Ovary (tissue), 9 donors: Measurements from ENCODE around the gene MAP6. TPM values are rescaled to one million over a fixed set of nuclear protein-coding genes. Genes with fewer than 3 reads are reported as not detected.

Experiments
- DNase-seq, 5 donors: peaks; one replicate each; pipeline ENCODE4 v3.0.0-alpha.2; 2019 to 2020
- H3K27ac ChIP-seq, 2 donors: fragments of 200-600 bp; one replicate each; pipeline versions ENCODE4 v1.5.1 to v1.8.0; 2019 to 2022
- H3K27me3 ChIP-seq: fragments of 200-600 bp; one replicate; pipeline ENCODE4 v1.8.0; 2022
- H3K36me3 ChIP-seq: fragments of 200-600 bp; sonication (generic); one replicate; pipeline ENCODE4 v1.5.1; 2019
- H3K4me1 ChIP-seq: one replicate; pipeline ENCODE4 v1.8.1; 2013; ENCODE audit warnings: mild to moderate bottlenecking, moderate library complexity; ENCODE audit not compliant: insufficient read depth
- H3K4me3 ChIP-seq: fragments of 200-600 bp; sonication (generic); one replicate; pipeline ENCODE4 v1.5.1; 2017
- H3K9me3 ChIP-seq, 2 donors: fragments of 200-600 bp in 1 of 2; sonication (generic) in 1 of 2; one replicate each; pipeline versions ENCODE4 v1.5.1 to v1.8.1; 2013 to 2019; ENCODE audit warnings: mild to moderate bottlenecking in 1 of 2, moderate library complexity in 1 of 2
- EP300 ChIP-seq: sonication (generic); formaldehyde crosslinking; IDR thresholded peaks from one replicate; pipeline ENCODE4 v1.6.1; 2017; ENCODE audit warnings: antibody characterized with exemption
- POLR2A ChIP-seq: fragments of 450-650 bp; IDR thresholded peaks from one replicate; pipeline ENCODE4 v1.6.1; 2017; ENCODE audit warnings: antibody characterized with exemption, mild to moderate bottlenecking, moderate library complexity
- WGBS, 3 donors: extraction: QIAGEN DNeasy Blood & Tissue Kit in 1 of 3; methylation state at CpG; one replicate each; pipeline versions ENCODE4 v1.1.5 to v1.1.7; 2013 to 2017; 5-methylcytosine and 5-hydroxymethylcytosine counted together
- intact Hi-C, 4 donors: fragments of 100-400 bp; cut with DNase I; formaldehyde crosslinking; loops; one replicate each; pipeline versions ENCODE4 v1.11.0 to v1.15.1; 2022 to 2023
- polyA plus RNA-seq, 2 donors: library from polyadenylated mRNA; stranded (reverse); fragments of 200-250 nt in 1 of 2; fragments of 350-450 nt in 1 of 2; fragmentation: Illumina TruSeq in 1 of 2; extraction: RNeasy Lipid Tissue Mini Kit (QIAGEN cat#74804) in 1 of 2; gene quantifications; one replicate each; pipeline ENCODE4 v1.2.3, GENCODE V29; 2013 to 2014
- total RNA-seq, 7 donors: library from RNA; depleted of rRNA in 2 of 7; stranded (reverse); fragments of >200 nt in 2 of 7; fragmentation: NEBNext Ultra II Directional in 3 of 7; extraction: Animal tissue kit (Norgen Biotek cat#: 25700) in 3 of 7; gene quantifications; one replicate each; pipeline versions ENCODE4 v1.1.0 to v1.2.4, GENCODE V29; 2016 to 2023
- TF ChIP-seq, protein P1 (sequence below), 3 donors: fragments of 450-650 bp in 2 of 3; fragments of 200-600 bp in 1 of 3; IDR thresholded peaks; one replicate each; pipeline versions ENCODE4 v1.5.1 to v1.8.0; 2016 to 2022; ENCODE audit warnings: antibody characterized with exemption in 3 of 3, mild to moderate bottlenecking in 1 of 3
- donor health status: DM: no; HTN: no; CAD: no; lungs with moderate emphysema.
- donor health status: DM: no; HTN: no; CAD: no.
- donor health status: Bipolar disorder and iron deficiency.
- donor health status: DM: yes; HTN: yes; CAD: no.
- donor health status: DM: no; HTN: no; CAD: no.
- donor health status: DM: yes; HTN: yes; CAD: no.

Gene MAP6
- total and polyA plus RNA-seq, 9 donors: 2.1 to 18.7 (median 8.8) TPM

DNA sequence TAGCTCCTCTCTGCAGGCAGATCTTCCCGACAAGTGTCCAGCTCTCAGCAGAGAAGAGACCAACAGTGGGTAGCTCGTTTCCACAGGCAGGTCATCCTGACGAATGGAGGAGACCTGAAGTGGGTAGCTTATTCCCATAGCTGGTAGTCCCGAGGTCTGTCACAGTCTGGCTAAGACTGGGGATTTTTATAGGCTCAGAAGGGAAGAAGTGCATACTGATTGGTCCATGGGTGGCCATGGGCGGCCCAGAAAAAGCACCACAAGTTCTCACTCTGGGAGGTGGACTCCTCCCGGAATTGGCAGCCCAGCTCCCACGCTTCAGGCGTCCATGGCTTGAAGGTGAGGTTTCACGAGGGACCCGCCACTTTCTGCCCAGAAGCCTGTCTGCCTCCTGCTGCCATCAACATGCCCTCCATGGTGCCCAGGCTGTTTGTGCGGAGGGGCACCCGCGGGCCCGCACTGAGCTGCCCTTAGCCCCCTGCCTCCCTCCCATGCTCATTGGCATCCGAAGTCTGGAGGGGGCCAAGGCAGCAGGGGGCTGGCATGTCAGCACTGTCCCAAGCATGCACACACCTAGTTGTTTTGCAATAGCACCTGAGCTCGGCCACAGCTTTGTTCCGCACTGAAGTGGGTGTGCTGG, 9.9 kb upstream of the MAP6 start:
- no peaks in the 10 kb centered on the region for H3K4me1 ChIP-seq
- no peaks in the 10 kb centered on the region for H3K27me3 ChIP-seq
- no peaks in the 10 kb centered on the region for H3K9me3 ChIP-seq
- no peak overlapping the region for H3K4me3 ChIP-seq
- TF ChIP-seq, protein P1, sequence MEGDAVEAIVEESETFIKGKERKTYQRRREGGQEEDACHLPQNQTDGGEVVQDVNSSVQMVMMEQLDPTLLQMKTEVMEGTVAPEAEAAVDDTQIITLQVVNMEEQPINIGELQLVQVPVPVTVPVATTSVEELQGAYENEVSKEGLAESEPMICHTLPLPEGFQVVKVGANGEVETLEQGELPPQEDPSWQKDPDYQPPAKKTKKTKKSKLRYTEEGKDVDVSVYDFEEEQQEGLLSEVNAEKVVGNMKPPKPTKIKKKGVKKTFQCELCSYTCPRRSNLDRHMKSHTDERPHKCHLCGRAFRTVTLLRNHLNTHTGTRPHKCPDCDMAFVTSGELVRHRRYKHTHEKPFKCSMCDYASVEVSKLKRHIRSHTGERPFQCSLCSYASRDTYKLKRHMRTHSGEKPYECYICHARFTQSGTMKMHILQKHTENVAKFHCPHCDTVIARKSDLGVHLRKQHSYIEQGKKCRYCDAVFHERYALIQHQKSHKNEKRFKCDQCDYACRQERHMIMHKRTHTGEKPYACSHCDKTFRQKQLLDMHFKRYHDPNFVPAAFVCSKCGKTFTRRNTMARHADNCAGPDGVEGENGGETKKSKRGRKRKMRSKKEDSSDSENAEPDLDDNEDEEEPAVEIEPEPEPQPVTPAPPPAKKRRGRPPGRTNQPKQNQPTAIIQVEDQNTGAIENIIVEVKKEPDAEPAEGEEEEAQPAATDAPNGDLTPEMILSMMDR (IDR thresholded peaks at IDR 0.05): no peak
- no peak for TF ChIP-seq POLR2A
- no peak for TF ChIP-seq EP300
- intact Hi-C loops: loop anchor here in 1 of 4 donors (5.0 kb wide), 1 partner anchor 1889 kb away; no protein-coding TSS in a partner anchor
- DNase-seq: no peak
- H3K27ac ChIP-seq: no peak overlapping the region
- WGBS, 3 donors: 65 to 73% (median 65%) methylated on average over 17 of the region's 17 CpGs
- H3K36me3 ChIP-seq: no peaks in the 10 kb centered on the region

DNA sequence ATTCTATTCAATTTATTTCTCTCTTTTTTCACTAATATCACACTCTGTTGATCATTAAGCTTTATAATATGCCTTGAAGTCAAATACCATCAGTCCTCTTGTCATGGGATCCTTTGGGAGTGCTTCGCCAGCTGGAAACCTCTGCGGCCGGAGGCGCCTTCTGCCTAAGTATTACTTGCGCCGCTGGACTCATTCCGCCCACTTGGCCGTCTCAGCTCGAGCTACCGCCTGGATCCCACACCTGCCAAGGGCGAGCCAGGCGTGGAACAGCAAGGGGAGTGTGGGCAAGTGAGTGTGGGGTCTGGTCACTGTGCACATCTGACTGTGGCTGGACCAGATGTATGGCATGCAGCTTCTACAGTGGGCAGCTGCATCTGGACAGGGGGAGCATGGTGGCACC, 9.1 kb upstream of the MAP6 start:
- intact Hi-C loops: loop anchor here in 1 of 4 donors (5.0 kb wide), 1 partner anchor 1889 kb away; no protein-coding TSS in a partner anchor
- Histone ChIP-seq H3K9me3 (no peaks in the 10 kb centered on the region), H3K36me3 (no peaks in the 10 kb centered on the region), H3K4me3 (no peak overlapping the region), H3K4me1 (no peaks in the 10 kb centered on the region), H3K27ac (no peak overlapping the region), H3K27me3 (no peaks in the 10 kb centered on the region)
- WGBS, 3 donors: 74 to 80% (median 75%) methylated on average over 12 of the region's 12 CpGs
- DNase-seq: no peak
- TF ChIP-seq, protein P1 (IDR thresholded peaks at IDR 0.05): no peak
- TF ChIP-seq EP300: no peak
- no peak for TF ChIP-seq POLR2A

DNA sequence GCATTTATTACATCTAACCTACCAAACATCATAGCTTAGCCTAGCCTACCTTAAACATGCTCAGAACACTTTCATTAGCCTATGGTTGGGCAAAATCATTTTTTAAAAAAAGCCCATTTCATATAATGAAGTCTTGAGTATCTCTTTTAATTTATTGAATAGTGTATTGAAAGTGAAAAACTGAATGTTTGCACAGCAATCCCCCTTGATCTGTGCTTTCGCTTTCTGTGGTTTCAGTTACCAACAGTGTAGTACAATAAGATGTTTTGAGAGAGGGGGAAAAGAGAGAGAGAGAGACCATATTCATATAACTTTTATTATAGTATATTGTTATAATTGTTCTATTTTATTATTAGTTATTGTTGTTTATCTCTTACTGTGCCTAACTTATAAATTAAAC, 8.4 kb upstream of the MAP6 start:
- 83 to 90% (median 84%) methylated on average over 1 of the region's 1 CpG for WGBS, 3 donors
- H3K36me3 ChIP-seq: no peaks in the 10 kb centered on the region
- no peaks in the 10 kb centered on the region for H3K9me3 ChIP-seq
- no peaks in the 10 kb centered on the region for H3K4me1 ChIP-seq
- no peak overlapping the region for H3K27ac ChIP-seq
- TF ChIP-seq, protein P1 (IDR thresholded peaks at IDR 0.05): no peak
- TF ChIP-seq POLR2A (no peak), EP300 (no peak)
- no peaks in the 10 kb centered on the region for H3K27me3 ChIP-seq
- intact Hi-C loops: loop anchor here in 1 of 4 donors (5.0 kb wide), 1 partner anchor 1890 kb away; no protein-coding TSS in a partner anchor
- DNase-seq: no peak
- H3K4me3 ChIP-seq: no peak overlapping the region

DNA sequence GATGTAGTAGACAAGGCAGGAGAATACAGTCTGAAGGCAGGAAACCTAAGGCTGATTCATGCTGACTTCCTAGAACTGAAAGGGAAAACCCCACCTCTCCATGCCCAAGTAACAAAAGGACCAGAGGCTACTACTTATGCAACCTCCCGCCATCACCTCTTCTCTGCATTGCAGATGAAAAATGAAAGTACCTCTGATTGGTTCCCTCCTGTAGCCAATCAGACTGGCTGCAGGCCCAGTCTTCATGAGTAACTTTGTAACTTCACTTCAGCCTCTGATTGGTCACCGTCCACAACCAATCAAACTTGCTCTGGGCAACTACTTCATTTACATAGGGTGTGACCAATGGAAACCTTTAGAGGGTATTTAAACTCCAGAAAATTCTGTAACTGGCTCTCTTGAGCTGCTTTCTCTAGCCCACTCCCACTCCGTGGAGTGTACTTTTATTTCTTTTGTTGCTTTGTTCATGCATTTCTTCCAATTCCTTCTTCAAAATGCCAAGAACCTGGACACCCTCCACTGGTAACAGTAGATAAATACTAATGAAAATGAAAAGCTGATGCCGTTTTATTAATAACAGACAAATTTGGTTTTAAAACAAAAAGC, 5.2 kb upstream of the MAP6 start:
- Histone ChIP-seq H3K27me3 (no peaks in the 10 kb centered on the region), H3K4me3 (no peak overlapping the region), H3K4me1 (no peaks in the 10 kb centered on the region), H3K27ac (no peak overlapping the region), H3K9me3 (no peaks in the 10 kb centered on the region), H3K36me3 (no peaks in the 10 kb centered on the region)
- intact Hi-C loops: no loop called here
- 86 to 94% (median 89%) methylated on average over 4 of the region's 4 CpGs for WGBS, 3 donors
- no peak for DNase-seq
- TF ChIP-seq, protein P1 (IDR thresholded peaks at IDR 0.05): no peak
- TF ChIP-seq EP300: no peak
- TF ChIP-seq POLR2A: no peak
